Activated CD4-positive, alpha-beta T cell treated with anti-CD3 and anti-CD28 coated beads for 4 hours (primary cell): ENCODE measurements around the gene RBCK1.
"Not testable (repeated sequence)": the region's sequence is repeated elsewhere in the genome, so short reads cannot be mapped to it uniquely, and the experiment has no call there.

Experiments used
- DNase-seq, 2 donors: peaks; one replicate each; pipeline ENCODE4 v3.0.0-alpha.2; 2020

Gene RBCK1

DNA sequence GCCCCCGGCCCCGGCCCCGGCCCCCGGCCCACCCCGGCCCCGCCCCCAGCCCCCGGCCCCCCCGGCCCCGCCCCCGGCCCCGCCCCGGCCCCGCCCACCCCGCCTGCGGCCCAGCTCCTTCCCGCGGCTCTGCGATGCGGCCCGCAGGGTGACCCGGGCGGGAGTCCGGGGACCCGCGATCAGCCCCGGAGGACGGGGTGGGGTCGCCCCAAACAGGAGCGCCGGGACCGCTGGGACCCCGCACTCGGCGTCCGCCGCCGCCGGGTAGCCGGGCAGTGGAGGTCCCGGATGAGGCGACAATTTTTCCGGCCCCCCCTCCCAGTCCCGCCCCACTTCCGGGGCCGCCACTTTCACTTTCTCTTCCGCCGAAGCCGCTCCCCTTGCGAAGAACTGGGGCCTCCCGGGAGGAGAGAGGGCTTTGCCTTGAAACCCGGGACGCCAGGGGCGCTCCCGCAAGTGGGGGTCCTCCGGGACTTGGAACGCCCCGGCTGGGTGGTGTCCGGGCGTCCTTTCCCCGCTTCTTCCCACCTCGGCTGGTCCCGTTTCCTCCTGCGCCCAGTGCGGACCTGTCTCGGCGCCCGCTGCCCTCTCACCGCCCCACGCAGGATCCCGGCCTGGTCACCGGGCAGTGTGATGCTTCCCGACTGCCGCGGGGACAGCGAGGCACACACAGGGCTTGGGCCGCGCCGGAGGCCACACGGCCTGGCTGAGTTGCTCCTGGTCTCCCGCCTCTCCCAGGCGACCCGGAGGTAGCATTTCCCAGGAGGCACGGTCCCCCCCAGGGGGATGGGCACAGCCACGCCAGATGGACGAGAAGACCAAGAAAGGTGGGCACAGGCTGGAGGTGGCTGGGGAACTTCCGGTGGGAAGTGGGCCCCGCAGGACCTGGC lies at the start of gene RBCK1:
TSS of gene RBCK1 (plus strand) at position 347 of the 890 bp plus-strand sequence. CDS start at position 806, 459 bp downstream.
- DNase-seq, result peak; percentile 87 to 89

DNA sequence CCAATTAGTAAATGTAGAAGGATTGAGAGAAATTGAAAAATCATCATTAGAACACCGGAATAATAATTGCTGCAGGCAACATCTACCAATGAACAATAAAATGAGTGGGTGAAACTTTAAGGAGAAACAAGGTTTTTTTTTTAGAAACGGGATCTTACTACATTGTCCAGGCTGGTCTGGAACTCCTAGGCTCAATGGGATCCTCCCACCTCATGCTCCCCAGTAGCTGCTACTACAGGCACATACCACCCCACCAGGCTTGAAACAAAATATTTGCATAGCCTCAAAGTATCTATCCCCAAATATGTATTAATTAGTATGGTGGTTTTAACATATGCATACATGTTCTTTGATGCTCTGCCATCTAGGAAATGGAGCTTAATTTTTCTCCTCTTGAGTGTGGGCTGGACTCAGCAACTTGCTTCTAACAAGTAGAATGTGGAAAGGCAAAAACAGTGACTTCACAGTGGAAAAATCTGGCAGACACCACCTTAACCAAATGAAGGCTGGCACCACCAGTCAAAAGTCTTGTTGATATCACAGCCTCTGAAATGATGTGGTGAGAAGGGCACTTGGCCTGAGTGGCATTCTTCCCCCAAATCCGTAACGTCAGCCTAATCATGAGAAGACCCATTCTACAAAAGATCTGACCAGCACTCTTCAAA lies 49.1 kb upstream of the RBCK1 start:
- DNase-seq, result no peak

DNA sequence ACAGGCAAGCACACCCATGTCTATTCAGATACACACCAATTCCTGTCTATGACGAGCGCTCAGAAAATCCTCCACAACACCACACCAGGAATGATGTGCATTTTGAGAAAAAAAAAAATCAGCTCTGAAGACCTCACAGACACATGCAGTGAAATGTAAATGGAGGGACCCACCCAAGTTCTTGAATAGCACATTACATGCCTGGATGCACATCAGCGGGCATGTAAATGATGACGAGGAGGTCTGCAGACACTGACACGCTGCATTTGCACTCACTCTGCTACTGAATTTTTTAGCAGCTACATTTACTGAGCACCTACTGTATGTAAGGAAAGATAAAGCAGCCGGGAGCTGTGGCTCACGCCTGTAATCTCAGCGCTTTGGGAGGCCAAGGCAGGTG lies 46.5 kb upstream of the RBCK1 start:
- DNase-seq, result no peak

DNA sequence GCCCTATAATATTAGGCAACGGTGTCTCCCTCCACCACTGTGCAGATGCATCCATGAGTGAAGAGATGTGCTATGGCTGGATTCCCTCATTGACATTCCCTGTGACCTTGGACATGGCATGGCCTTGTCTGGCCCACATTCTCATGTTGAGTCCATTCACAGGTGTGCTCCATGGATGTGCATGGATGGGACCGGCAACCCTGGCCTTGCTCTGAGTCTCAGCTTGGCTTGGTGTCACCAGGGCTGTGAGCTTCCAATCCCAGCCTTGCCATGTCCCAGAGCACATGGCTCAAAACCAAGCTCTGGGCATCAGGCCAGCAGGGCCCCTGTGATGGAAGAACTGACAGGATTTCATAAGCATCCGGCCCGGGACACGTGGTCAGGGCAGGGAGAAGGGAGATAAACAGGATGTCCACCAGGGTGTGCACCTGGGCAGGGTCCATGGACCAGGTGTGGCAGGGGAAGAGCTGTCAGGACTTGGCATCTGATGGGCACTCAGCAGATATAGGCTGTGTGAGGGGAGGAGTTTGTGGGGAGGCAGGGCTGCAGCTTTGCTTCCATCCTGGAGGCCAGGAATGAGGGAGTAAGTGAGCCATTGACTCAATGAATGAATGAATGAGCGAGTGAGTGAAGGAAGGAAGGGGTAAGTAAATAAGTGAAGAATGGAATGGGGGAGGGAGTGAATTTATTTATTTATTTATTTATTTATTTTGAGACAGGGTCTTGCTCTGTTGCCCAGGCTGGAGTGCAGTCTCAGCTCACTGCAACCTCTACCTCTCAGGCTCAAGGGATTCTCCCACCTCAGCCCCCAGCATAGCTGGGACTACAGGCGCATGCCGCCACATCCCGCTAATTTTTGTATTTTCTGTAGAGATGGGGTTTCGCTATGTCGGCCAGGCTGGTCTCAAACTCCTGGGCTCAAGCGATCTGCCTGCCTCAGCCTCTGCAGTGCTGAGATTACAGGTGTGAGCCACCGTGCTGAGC lies 45.5 kb upstream of the RBCK1 start:
- DNase-seq, result peak; percentile 21 to 38

DNA sequence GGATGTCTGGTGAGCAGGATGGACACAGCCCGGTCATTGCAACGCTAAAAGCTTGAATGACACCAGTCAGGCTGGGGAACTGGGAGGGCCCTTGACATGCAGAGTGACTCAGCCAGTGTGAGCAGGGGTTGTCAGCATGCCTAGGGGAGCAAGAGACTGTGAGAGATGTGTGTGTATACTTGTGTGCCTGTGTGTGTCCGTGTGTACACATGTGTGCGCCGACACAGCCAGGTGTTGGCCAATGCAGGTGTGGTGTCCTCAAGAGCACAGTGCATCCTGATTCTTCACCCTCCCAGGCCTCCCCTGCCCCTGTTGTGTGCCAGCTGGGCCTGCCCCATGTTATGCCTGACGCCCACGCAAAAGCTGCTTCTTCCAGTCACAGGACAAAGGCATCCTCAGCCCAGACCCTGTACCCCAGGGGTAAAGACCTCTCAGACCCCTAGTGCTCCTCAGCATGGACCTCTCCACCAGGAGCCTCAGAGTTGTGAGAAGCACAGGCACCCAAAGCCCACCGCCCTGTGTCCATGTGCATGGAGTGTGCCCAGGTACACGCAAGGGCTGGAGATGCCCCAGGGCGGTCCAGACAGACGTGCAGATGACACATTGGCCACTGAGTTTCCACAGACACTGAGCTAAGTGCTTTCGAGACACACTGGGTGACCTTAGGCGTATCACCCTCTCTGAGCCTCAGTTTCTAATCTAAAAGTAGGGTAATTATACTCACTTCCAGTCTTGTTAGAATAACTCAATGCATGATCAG lies 44.6 kb upstream of the RBCK1 start:
- no peak for DNase-seq

DNA sequence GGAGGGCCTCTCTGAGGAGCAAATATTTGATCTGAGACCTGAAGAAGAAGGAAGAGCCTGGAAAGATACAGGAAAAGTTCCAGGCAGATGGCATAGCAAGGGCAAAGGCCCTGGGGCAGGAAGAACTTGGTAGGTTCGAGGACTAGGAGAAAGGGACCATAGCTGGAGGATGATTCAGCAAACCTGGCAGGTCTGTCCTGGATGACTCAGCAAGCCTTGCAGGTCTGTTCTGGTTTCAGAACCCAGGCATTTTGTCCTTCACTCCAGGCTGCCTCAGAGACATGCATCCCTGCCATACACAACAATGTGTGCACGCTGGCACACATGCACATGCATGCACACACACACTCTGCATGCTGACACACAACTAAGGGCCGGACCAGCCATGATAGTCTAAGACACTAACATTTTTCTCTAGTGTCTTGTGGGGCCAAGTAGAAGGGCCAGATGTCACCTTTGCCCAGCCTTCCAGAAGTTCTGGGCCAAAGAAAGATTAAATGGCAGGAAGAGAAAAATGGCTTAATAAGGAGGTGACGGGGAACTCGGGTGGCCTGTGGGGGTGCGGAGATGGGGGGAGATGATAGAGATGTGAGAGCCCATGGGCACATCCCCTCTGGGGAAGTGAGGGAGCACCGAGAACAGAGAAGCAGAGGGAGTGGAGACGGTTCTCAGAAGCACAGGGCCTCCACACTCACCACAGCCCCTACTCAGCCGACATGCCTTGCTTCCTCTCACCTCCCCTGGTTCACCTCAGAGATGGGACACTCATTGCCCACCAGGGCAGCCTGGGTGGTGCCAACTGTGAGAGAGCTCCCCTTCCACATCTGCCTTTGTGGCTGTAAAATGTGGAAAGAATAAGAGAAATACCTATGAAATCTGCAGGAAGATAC lies 42.9 kb upstream of the RBCK1 start:
- no peak for DNase-seq

DNA sequence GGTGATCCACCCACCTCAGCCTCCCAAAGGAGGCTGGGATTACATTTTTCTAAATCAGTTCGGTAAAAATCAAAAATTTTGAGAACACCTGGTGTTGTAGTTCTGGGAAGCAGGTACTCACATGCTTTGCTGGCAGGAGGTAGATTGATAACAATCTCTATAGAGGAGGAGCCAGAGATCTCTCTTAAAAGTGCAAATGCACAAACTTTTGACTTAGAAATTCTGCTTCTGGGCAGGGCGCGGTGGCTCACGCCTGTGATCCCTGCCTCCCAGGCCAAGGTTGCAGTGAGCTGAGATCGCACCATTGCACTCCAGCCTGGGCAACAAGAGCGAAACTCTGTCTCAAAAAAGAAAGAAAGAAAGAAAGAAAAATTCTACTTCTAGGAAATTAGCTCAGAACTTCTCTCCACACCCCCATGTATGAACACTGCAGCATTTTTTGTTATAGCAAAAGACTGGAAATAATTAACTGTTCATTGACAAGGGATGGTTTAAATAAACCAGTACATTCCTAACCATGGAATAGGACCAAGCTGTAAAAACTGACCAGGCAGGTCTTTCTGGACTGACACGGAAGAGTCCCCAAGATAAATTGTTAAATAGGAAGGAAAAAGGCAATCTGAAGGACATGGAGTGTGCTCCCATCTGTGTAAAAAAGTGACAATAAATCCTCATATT lies 41.9 kb upstream of the RBCK1 start:
- DNase-seq, result no peak

DNA sequence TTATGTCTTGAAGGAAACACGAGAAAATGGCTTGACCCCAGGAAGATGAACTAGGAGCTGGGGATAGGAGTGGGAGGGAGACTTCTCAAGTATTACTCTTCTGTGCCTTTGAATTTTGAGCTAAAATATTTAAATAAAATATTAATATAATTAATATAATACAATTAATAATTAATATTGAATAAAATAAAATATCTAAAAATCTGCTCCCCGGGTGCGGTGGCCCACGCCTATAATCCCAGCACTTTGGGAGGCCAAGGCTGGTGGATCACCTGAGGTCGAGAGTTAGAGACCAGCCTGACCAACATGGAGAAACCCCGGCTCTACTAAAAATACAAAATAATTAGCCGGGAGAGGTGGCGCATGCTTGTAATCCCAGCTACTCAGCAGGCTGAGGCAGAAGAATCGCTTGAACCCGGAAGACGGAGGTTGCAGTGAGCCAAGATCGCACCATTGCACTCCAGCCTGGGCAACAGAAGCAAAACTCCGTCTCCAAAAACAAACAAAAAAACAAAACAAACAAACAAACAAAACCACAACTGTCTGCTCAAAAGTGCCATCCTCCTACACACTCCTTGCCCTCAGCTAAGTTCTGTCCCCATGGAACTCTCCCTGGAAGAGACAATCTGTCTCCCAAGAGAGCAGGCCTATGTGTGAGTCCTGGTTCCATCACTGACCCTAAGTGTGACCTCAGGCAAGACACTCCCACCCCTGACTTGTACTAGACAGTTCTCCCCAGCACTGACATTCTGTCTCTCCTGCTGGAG lies 41.2 kb upstream of the RBCK1 start:
- no peak for DNase-seq

DNA sequence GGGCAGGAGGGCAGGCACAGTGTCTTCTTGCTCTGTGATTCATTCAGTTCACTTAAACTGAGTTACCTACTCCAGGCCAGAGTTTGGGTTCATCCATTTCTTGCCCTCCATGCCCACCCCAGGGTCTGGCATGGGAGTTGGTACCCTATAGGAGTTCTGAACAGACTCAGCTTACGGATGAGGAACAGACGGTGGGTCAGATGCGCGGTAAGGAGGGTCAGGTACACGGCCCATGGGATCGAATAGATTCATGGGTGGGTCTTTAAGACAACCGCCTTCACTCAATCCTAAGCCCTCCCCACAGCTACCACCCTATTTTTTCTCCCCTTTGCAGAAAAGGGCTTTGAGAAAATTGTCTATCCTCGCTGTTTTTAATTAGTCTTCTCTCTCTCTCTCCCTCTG lies 40.6 kb upstream of the RBCK1 start:
- DNase-seq, result no peak

DNA sequence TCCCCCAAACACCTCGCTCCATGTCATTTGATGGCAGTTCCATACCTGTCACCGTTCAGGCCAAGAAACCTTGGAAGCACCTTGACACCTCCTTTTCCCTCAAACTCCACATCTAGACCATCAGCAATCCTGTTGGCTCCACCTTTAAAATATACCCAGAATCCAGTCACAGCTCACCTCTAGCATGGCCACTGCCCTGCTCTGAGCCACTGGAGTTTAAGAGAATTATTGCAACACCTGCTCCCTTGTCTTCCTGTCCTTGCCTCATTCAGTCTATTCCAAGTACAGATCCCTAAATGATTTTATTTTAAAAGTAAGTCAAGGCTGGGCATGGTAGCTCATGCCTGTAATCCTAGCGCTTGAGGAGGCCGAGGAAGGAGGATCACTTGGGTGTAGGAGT lies 39.2 kb upstream of the RBCK1 start:
- DNase-seq, result no peak

DNA sequence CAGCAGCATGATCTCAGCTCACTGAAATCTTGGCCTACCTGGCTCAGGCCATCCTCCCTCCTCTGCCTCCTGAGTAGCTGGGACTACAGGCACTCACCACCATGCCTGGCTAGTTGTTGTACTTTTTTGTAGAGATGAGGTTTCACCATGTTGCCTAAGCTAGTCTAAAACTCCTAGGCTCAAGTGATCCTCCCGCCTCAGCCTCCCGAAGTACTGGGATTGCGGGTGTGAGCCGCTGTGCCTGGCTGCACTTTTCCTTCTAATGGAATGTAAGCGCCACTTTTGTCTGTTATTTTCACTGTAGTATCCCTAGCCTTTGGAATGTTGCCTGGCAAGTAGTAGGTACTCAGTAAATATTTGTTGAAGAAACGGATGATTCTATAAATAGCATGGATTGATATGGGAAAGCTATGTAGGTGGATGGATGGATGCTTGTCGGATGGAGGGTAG lies 37.9 kb upstream of the RBCK1 start:
- DNase-seq, result no peak

DNA sequence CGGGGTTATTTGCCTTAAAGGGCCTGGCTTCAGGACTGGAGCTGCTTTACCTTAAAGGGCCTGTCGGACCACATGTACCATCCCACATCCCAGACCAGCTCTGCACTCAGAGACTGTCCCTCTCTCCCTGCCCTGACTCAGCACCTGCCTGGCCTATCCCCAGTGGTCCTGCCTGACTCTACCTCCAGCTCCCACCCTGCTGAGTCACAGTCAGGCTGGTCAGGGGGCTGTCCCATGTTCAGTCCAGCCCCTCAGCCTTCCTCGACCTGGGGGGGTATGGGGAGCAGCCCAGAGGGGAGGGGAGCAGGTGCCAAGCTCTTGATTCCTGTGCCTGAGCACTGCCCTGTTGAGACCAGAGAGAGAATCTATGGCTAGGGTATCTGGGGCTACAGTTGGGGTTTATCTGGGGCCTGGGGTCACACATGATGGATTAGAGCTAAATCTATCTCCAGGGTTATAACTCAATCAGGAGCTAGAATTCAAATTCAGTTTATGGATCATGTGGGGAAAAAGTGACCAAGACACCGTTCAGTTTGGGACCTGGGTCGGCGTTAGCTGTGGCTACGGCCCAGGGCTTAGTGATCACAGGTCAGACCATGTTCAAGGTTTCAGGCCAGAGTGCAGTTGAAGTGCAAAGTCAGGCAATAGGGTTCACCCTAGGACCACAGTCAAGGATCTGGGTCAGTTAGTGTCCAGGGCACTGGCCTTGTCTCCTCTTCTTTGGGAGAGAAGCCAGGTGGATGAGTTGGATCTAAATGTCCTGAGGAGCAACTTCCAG lies 36.9 kb upstream of the RBCK1 start:
- DNase-seq, result no peak

DNA sequence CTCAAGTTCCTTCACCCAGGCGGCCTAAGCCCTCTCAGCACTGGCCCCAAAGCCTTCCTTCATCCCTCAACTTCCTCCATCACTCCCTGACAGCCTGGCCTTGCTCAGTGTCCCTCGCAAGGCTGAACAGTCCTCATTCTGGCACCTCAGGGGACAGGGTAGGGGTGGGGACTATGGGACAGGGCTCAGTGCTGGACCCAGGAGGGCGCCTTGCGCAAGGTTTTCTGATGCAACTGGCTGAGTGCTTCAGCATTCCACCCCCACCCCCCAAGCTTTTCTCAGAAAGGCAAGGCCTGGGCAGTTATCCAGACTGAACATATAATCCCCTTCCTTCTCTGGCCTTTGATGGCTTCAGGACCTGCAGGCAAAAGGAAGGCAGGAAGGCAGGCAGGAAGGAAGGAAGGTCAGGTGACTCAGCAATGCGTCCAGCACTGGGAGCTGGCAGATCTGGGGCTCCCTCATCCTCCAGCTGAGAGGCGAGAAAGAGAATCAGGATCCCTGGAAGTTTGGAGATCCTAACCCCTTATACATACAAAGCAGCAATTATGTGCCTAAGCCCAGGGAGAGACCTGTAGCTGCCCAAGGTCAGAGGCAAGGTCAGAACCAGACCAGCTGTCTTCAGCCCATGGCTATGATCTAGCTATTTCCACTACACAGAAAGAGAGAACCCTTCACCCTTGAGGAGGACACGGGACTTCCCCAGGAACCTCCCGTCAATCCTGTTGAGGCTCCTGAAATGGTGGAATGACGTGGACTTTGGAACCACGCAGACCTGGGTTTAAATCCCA lies 36.1 kb upstream of the RBCK1 start:
- no peak for DNase-seq

DNA sequence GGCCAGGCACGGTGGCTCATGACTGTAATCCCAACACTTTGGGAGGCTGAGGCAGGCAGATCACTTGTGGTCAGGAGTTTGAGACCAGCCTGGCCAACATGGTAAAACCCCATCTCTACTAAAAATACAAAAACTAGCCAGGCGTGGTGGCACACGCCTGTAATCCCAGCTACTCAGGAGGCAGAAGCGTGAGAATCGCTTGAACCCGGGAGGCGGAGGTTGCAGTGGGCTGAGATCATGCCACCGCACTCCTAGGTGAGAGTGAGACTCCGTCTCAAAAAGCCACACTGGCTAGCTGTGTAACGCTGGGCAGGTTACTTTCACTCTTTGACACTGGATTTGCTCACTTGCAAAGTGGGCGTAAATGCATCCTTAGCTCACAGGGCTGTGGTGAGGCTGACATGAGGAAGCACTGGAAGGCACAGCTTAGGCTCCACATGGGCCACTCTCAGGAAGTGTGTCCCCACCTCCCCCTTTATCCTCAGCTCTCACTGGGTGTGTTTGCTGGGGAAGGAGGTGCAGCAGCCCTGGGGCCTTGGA lies 35.5 kb upstream of the RBCK1 start:
- not testable (repeated sequence) for DNase-seq

DNA sequence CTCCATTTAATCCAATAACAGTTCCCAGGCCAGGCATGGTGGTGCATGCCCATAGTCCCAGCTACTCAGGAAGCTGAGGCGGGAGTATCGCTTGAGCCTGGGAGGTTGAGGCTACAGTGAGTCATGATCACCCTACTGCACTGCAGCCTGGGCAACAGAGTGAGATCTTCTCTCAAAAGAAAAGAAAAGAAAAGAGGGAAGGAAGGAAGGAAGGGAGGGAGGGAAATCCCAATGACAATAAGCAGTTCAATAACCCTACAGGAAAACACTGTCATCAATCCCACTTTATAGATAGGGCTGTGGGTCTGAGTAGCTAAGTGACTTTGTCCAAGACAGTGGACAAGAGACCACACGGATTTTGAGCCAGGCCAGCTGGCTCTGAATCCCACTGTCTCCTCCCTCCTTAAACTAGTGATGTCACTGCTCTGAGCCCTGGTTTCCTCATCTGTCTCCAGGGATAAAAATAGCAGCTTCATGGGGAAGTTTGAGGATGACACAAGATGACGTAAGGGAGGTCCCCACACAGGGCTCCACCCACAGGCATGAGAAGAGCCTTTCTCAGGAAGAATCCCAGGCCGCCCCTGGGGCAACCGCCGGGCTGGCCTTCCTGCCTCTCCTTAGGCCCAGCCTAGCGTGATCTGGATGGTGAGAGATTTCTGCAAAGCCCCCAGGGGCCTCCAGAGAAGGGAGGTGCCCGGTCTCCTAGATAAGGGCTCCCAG lies 34.8 kb upstream of the RBCK1 start:
- no peak for DNase-seq

DNA sequence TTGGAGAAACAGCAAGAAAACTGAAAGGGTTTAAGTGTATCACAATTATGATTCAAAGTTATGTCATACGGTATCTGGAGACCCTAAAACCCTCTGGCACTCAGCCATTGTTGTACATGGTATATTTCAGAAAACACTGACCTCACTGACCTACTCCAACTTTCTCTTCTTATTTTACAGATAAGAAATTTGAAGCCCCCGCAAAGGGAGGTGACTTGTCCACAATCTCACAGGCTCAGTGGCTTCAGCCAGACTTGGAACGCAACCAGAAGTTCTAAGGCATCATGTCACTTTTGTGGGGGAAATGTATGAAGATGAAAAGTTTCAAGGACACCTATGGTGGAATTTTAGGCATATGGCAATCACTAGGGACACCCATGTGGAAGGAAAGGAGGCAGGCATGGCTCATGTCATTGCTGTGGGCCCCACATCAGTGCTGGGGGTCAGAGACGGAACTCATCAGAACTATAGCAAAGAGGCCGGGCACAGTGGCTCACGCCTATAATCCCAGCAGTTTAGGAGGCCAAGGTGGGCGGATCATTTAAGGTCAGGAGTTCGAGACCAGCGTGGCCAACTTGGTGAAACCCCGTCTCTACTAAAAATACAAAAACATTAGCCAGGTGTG lies 32.7 kb upstream of the RBCK1 start:
- no peak for DNase-seq

DNA sequence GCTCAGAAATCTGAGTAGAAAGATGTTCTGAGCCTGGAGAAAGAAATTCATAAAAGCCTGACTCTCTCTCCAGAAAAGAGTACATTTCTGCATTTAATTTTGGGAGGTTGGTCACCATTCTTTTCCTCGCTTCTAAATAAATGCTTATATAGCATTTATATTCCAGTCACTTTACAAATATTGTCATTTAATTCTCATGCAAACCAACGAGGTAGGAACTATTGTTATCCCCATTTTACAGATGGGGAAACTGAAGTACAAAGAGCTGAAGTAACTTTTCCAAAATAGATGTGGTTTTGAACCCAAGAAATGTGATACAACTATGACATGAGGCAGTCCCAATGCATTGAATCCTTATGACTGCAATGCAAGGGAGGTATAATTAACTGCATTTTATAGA lies 32.0 kb upstream of the RBCK1 start:
- DNase-seq, result no peak
